HG03025 (cell line): ENCODE results near the gene DDI1.

Source experiments
- ATAC-seq: cut with Tn5 transposase; IDR thresholded peaks from one replicate; pipeline ENCODE4 v1.9.1; 2021; ENCODE audit warnings: mild to moderate bottlenecking, moderate library complexity; ENCODE audit not compliant: unreplicated experiment, low FRiP score

Gene DDI1

GRCh38 chr11:104036588-104036987 lies at the start of gene DDI1:
Gene DDI1, plus strand, starts transcription at chr11:104036640. Its CDS starts 183 bp downstream, at chr11:104036823.
- no peak for ATAC-seq

- no peak for ATAC-seq
Observed at GRCh38 chr11:103987629-103988594, 48.5 kb upstream of the DDI1 start.

GRCh38 chr11:103988595-103988969 lies 47.9 kb upstream of the DDI1 start:
- no peak for ATAC-seq

GRCh38 chr11:103993507-103993906 lies 42.9 kb upstream of the DDI1 start:
- ATAC-seq = no peak

- no peak for ATAC-seq
Observed at GRCh38 chr11:103994094-103994493, 42.3 kb upstream of the DDI1 start.

GRCh38 chr11:103994518-103994917 lies 41.9 kb upstream of the DDI1 start:
- no peak for ATAC-seq

GRCh38 chr11:103995896-103996295 lies 40.5 kb upstream of the DDI1 start:
- ATAC-seq = no peak

GRCh38 chr11:103997082-103997481 lies 39.4 kb upstream of the DDI1 start:
- peak; percentile 74 for ATAC-seq

GRCh38 chr11:103998826-103999508 lies 37.5 kb upstream of the DDI1 start:
- ATAC-seq = no peak

- ATAC-seq = no peak
Observed at GRCh38 chr11:104000798-104001197, 35.6 kb upstream of the DDI1 start.

- no peak for ATAC-seq
Observed at GRCh38 chr11:104001561-104002056, 34.8 kb upstream of the DDI1 start.

- ATAC-seq = no peak
Observed at GRCh38 chr11:104003491-104003890, 32.9 kb upstream of the DDI1 start.

GRCh38 chr11:104005234-104005855 lies 31.1 kb upstream of the DDI1 start:
- no peak for ATAC-seq

GRCh38 chr11:104009744-104010143 lies 26.7 kb upstream of the DDI1 start:
- no peak for ATAC-seq

GRCh38 chr11:104011044-104011443 lies 25.4 kb upstream of the DDI1 start:
- no peak for ATAC-seq

GRCh38 chr11:104015649-104016415 lies 20.6 kb upstream of the DDI1 start:
- ATAC-seq = peak; percentile 99

- no peak for ATAC-seq
Observed at GRCh38 chr11:104024572-104024971, 11.9 kb upstream of the DDI1 start.

GRCh38 chr11:104028476-104029263 lies 7.8 kb upstream of the DDI1 start:
- no peak for ATAC-seq

- no peak for ATAC-seq
Observed at GRCh38 chr11:104033134-104033533, 3.3 kb upstream of the DDI1 start.
